LHCN-M2 (cell line): Measurements from ENCODE around the gene THPO. TPM values are rescaled to one million over a fixed set of nuclear protein-coding genes. Genes with fewer than 3 reads are reported as not detected.
A peak's percentile ranks its signal among the peaks of the same experiment; 100 is the strongest.

Experiments
- DNase-seq: peaks from one replicate; pipeline ENCODE4 v3.0.0-alpha.2; 2012; ENCODE audit warnings: low read depth
- polyA plus RNA-seq: library from polyadenylated mRNA; unstranded; fragments of >200 nt; gene quantifications from one replicate; pipeline ENCODE4 v1.2.1, GENCODE V29; 2012; ENCODE audit warnings: missing spikeins
- total RNA-seq: library from RNA; depleted of rRNA; stranded (reverse); fragments of >200 nt; gene quantifications from 2 replicates; pipeline ENCODE4 v1.2.3, GENCODE V29; 2014; rRNA removed

THPO gene
- not detected in 2 replicates for total RNA-seq
- not detected for polyA plus RNA-seq

DNA sequence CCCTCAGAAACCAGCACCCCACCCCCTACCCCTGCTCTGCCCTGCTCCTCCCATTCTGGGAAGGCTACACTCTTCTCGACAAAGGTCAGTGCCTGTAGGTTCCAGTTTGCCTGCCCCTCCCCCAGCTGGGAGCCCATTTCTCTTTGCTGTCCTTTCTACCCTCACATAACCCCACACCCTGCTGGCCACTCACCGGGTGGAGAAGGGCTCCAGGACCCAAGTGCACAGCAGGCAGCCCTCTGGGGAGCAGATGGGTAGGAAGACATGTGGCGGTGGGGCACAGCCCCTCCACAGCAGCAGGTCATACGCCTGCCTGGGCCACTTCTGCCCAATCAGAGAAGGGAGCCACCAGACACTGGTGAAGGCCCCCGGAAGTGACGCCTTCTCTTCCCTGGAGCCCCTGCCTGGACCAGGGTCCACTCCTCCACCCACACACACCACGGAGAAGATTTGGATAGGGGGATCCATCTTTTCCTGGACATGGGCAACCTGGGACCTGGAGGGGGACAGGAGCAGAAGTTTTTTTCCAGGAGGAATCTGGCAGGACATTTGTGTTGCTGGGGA is at the start of gene THPO:
TSS of gene THPO (minus strand) at position 326 of the 564 bp plus-strand sequence. CDS start 1,948 bp downstream, outside the sequence.
- no peak for DNase-seq

DNA sequence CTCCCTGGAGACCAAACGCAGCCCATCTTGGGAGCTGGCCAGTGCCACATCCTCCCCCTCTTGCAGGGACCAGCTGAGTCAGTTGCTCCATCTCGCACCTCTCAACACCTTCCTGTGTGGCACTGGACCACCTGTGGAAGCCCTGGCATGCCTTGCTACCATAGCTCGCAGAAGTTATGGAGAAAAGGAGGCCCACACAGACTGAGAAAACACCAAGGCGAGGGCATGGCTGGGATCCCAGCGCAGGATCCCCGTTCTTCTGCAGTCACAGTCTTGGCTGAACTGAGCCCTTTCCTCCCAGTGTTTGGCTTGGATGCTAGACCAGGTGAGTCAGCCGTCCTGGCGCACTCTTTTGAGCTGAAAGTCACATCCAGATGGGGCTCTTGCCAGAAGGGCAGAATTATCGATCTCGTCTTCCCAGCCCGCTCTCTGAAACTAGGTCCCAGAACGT is 48.7 kb upstream of the THPO start:
- no peak for DNase-seq

DNA sequence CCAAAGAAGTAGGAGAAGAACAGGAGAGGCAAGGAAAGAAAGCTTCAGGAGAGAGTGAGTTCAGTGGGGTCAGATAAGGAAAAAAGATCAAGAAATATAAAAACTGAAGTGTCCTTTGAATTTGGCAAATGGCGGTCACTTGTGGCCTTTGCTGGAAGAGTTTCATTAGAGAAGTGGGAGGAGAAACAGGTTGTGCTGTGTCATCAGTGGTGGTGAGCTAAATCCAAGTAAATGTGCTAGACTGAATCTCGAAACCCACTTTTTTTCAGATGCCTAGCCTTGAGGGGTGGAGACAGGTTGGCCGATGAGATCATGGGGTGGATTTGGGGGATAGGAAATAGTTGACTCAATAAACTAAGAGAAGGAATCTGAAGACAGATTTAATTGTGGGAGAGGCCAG is 45.6 kb upstream of the THPO start:
- DNase-seq: no peak

DNA sequence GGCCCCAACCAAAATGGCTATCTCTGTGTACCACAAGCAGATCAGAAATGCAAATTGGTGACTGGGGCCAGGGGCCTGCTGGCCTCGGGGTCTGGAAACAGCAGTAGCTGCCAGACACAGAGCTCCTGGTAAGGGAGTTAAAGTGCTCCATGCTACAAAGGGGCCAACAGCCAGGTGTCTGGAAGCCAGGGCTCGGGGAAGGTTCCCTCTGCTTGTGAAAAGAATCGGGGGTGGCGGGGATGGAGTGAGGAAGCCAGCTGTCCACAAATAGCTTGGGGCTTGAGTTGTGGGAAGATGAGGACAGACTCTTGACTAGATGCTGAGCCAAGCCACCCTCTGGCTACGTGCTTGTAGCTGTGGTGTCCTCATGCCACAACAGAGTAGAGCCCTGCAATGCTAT is 41.2 kb upstream of the THPO start:
- no peak for DNase-seq

DNA sequence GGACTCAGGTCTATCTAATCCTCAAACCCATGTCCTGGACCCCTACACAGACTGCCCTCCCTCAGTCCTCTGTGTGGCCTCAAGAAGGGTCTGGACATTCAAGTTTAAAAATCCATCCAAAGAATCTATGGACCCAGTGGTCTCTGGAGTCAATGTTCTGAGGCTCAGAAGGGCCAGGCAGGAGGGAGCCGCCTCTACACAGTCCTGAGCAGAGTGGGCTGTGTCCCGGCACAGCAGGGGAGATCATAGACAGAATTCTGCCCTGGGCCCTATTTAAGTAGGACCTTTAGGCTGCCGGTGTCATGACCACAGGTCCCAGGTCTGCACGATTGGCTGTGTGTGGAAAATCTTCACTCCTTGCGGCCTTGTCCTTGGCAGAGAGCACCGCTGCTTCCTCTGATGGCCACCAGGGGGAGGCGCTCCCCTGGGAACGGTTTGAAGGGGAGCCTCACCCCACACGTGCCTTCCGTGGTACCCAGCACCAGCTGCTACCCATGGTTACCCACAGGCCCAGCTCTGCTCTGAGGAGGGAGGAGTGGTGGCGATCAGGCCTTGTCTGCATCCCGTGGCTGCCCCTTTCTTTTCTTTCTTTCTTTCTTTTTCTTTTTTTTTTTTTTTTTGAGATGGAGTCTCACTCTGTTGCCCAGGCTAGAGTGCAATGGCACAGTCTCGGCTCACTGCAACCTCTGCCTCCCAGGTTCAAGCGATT is 39.8 kb upstream of the THPO start:
- peak; percentile 74 for DNase-seq

DNA sequence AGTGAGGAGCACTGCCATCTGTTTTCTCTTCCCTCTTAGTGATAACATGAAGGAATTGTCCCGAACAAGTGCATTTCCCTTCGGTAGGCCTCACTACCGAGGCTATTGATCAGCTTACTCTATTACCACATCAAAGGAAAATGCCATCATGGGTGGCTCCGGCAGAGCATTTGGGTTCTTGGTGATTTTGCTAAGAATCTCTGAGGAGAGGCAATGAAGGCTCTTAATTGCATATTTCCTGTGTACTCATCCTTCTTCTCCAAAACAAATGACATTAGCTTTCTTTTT is 37.1 kb upstream of the THPO start:
- DNase-seq: no peak

DNA sequence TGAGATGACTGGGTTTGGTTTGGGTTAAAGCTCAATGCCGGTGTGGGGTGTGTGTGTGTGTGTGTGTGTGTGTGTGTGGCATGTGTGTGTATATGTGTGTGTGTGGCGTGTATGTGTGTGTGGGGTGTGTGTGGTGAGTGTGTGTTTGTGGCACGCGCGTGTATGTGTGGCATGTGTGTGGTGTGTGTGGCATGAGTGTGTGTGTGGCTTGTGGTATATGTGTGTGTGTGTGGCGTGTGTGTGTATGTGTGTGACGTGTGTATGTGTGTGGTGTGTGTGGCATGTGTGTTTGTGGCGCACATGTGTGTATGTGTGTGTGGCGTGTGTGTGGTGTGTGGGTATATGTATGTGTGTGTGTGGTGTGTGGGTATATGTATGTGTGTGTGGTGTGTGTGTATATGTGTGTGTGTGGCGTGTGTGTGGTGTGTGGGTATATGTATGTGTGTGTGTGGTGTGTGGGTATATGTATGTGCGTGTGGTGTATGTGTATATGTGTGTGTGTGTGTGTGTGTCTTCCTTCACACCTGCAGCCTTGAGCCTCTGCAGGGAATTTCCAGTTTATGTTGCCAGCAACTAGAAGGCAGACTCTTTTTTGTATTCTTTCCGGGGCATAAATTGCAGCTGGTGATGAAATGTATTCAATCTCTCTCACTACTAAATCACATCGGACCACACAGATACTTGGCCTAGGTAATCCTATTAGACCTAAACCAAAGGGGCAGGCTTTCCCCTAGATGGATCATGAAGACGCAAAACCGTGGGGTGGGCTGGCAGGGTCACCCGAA is 36.6 kb upstream of the THPO start:
- no peak for DNase-seq

DNA sequence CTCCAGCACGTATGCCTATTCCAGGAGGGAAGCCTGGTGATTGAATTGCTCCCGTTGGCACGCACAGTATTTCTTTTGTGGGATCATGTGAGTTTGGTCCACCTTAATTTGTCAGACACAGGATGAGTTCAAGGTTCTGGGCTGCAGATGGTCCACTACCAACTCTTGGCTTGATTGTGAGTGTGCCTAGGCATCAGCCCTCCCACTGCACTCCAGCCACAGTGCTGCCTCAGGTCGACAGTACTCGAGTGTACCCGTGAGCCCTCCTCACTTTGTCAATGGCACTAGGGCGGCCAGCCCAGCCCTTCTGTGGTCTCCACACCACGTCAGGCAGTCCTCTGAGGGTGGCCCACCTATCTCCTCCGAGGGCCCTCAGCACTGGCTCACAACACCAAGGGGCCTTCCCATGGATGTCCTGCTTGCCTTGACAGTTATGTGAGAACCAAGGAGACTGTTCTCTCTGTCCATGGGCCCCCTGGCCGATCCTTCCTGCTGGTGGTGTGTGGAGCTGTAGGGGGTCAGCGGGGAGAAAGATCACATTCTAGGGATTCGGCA is 32.0 kb upstream of the THPO start:
- DNase-seq: no peak

DNA sequence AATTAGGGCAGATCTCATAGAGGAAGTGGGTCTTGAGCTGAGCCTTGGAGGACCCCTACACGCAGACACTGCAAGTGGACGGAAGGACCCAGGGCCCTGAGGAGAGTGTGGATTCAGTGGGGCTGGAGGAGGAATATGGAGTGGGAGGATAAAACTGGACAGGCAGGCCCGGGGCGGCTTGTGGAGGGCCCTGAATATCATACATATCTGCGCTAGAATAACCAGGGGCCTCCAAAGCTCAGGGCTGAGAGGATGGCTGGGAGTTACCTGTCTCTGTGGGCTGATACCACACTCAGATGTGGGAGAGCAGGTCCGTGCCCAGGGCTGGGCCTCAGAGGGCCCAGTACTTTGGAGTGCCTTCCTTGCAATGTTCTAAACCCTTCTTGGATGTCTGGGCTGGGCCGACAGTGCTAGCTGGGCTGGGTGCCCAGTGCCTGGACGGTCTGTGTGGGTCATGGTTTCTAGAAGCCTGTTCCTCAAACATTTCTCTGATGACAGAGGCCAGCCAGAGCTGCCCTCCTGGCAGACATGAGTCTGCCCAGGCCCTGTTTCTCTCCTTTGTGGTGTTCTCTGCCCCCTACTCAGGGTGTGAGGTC is 31.4 kb upstream of the THPO start:
- DNase-seq: no peak

DNA sequence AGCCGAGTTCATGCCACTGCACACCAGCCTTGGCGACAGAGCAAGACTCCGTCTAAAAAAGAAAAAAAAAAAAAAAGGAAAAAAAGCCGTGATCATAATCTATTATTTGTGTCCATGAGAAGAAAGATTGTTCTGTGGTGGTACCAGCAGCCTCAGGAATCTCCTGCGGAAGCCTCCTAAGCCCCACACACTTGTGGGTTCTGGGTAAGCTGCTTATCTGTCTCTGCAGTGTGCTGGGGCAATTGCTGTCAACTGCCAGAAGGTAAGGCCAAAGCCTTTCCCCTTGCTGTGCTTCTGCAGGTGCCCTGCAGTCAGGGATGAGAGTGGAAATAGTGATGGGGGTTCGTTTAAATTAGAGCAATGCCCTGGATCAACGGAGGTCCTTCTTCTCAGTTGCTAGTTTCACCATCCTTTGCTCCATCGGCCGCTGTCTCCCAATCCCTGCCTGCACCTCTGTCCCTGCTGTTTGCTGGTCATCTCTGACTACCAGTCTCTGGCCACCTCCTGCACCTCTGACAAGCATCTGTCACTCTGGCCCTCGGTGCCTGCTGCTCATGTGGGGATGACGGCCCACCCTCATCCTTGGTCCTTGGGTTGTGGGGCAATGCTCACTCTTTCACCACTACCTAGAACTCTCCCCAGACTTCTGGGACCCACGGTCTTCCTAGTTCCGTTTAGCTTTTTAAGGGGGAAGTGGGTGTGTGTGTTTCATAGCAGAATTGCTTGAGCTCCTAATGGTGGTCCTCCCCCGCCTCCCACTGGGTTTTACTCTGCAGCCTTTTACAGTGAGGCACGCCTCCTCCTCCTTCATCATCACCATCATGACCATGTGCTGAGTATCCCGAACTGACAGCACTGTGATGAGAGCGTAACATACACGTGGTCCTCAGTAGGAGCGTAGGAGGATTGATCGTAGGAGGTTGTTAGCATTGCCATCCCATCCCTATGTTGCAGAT is 27.3 kb upstream of the THPO start:
- DNase-seq: no peak

DNA sequence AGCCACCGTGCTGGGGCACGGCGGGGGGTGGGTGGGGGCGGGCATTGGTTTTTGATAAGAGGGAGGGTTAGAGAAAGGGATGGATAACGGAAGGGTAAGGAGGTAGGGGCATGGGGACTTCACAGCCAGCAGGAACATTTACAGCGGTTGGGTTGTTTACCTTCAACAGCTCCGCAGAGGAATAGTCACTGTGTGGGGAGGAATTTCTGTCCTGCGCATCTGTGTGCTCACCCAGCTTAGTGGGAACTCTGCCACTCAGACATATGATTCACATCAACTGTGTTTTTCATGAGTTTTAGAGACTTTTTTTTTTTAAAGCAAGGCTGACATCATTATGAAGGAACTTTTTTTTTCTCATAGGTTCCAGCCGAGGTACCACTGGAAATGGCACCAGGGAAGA is 21.4 kb upstream of the THPO start:
- DNase-seq: peak; percentile 71

DNA sequence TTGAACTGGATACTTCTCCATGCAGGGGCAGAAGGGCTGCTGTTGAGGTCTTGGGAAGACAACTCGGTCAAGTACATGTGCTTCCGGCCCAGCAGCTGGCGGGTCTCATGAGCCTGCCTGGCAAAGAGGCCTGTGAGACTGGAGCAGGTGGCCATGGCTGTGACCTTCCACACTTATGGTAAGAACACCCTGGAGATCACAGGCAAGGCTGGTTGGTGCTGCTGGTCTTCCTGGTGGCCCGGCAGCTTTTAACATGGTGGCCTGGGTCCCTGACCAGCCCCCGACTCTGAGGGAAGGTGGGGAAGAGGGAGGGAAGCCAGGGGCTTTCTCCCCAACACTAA is 17.3 kb upstream of the THPO start:
- DNase-seq: peak; percentile 38

DNA sequence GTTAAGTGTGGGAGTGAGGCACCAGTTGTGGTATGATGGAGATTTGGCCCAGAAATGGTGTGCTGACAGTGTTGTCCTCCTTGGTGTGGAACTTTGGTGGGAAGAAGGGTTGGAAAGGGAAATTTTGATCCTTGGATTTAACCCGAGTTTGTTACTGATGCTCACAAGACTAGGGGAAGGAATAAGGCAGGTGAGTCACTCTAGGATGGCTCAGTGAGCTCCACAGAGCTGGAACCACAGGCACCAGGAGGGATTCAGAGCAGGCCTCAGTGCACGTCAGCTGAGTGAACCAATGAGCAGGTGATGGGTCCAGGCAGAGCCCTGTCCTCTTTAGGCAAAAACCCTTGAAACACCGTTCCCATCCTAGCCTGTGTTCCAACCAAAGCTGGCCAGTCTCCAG is 13.3 kb upstream of the THPO start:
- DNase-seq: no peak

DNA sequence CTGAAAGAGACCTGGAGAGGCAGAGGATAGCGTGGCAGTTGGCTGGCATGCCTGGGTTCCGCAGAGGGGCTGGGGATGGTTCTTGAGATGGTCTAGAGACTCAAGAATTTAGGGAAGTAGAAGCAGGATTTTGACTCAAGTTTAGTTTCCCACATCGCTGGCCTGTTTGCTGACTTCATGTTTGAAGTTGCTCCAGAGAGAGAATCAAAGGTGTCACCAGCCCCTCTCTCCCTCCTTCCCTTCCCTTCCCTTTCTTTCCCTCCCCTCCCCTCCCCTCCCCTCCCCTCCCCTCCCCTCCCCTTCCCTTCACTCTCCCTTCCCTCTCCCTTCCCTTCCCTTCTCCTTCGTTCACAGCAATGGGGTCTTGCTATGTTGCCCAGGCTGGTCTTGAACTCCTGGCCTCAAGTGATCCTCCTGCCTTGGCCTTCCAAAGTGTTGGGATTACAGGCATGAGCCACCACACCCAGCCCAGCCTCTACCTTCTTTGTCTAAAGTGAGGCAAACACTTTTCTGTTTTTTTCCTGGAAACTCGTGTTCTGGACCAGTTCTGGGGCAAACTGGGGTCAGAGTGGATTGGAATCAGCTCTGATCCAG is 12.0 kb upstream of the THPO start:
- no peak for DNase-seq

DNA sequence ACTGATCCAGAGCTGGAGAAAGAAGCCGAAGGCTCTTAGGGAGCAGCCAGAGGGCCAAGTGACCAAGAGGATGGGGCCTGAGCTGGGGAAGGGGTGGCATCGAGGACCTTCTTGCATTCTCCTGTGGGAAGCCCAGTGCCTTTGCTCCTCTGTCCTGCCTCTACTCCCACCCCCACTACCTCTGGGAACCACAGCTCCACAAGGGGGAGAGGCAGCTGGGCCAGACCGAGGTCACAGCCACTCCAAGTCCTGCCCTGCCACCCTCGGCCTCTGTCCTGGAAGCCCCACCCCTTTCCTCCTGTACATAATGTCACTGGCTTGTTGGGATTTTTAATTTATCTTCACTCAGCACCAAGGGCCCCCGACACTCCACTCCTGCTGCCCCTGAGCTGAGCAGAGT is 11.4 kb upstream of the THPO start:
- DNase-seq: no peak

DNA sequence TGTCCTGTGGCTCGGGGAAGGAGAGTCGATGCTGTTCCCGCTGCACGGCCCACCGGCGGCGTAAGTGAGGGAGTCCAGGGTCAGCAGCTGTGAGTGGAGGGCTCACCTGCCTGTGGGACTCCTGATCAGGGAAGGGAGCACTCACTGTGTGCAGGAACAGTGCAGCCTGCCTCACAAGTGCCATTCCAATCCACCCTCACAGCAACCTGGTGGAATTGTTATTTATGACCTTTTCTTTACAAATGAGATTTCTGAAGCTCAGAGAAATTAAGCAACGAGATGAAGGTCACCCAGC is 10.9 kb upstream of the THPO start:
- no peak for DNase-seq

DNA sequence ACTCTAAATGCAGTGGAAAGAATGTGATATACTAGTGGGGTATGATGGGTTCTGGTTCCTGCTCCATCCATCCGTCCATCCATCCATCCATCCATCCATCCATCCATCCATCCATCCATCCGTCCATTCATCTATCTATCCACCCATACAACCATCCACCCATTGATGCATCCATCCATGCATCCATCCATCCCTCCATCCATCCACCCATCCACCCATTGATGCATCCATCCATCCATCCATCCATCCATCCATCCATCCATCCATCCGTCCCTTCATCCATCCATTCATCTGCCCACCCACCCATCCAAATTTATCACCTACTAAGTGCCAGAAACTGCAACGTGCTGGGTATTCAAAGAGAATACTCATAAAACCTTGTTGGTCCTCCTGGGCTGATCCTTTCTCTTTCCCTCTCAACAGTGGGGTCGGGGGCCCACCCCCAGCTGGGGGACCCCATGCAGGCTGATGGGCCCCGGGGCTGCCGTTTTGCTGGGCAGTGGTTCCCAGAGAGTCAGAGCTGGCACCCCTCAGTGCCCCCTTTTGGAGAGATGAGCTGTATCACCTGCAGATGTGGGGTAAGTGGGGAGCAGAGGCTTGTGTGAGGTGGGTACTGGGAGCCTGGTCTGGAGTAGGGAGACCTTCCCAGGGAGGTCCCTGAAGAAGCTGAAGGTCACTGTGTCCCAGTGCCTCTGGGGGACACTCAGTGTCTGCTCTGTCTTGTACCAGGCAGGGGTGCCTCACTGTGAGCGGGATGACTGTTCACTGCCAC is 10.3 kb upstream of the THPO start:
- no peak for DNase-seq

DNA sequence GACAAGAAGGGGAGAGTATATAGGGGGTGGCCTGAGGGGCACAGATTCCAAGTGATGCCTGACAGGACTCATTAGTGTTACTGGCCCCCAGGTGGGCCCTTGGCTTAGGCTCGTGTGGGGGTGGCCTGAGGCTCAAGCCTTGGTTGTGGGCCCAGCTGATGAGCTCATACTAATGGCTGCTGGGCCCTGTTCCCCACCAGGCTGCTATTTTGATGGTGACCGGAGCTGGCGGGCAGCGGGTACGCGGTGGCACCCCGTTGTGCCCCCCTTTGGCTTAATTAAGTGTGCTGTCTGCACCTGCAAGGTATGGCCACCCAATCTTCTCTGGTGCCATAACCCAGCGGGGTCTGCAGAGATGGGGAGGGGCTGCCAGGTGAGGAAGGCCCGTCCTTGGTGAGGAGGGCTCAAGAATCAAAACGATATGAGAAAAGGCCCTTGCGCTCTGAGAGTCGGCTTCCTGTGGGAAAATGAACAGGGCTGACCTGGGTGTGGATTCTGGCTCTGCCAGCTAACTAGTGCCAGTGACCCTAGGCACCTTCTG is 9.2 kb upstream of the THPO start:
- DNase-seq: no peak

DNA sequence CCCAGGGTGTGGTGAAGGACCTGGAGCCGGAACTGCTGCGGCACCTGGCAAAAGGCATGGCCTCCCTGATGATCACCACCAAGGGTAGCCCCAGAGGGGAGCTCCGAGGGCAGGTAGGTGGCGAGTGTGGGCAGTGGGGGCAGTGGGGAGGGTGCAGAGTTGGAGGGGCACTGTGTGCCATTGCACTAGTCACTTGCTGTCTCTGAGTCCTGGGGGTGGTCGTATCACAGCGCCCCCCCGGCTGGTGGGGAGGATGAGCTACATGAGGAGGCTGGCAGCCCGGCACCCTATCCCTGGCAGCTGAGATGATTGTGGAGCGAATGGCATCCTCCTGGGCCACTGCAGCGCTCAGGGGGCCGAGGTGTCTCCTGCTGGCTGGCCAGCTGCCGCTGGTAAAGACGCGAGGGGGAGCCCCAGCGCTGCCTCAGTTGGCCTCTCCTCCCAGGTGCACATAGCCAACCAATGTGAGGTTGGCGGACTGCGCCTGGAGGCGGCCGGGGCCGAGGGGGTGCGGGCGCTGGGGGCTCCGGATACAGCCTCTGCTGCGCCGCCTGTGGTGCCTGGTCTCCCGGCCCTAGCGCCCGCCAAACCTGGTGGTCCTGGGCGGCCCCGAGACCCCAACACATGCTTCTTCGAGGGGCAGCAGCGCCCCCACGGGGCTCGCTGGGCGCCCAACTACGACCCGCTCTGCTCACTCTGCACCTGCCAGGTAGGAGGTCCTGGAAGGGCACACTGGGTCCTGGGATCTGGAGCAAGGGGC is 8.2 kb upstream of the THPO start:
- DNase-seq: no peak
